Panc1 (cell line): ENCODE results near the gene GALNT9. TPM values are rescaled to one million over a fixed set of nuclear protein-coding genes. Genes with fewer than 3 reads are reported as not detected.

Experiments used
- ATAC-seq: fragments of 200-7000 bp; cut with Tn5 transposase; 2 replicates; pipeline ENCODE4 v1.9.1; 2020; ENCODE audit warnings: mild to moderate bottlenecking, moderate library complexity
- BruUV-seq: library from RNA; stranded (reverse); fragments of 400-500 nt; replicated peaks from 2 replicates; lab custom pipeline; 2021; lab: Mats Ljungman, UMichigan
- CTCF ChIA-PET: fragments of 300-600 bp; sonication (Branson Sonifier 250); formaldehyde crosslinking; loops from one replicate; lab custom pipeline; 2022; ENCODE audit warnings: antibody characterized with exemption; lab: Charles Lee
- POLR2A ChIA-PET: fragments of 300-600 bp; sonication (Branson Sonifier 250); formaldehyde crosslinking; loops from one replicate; lab custom pipeline; 2022; ENCODE audit warnings: antibody characterized with exemption; lab: Charles Lee
- DNase-seq: peaks from one replicate; pipeline ENCODE4 v3.0.0-alpha.2; 2010; ENCODE audit warnings: low read depth, low spot score
- H3K27ac ChIP-seq: 2 replicates; pipeline ENCODE4 v1.5.1; 2011; ENCODE audit warnings: mild to moderate bottlenecking, low read length, inconsistent platforms
- H3K27me3 ChIP-seq: fragments of 200-500 bp; sonication (Bioruptor generic); 2 replicates; pipeline ENCODE4 v1.6.0; 2014; ENCODE audit warnings: low read length, inconsistent platforms; ENCODE audit not compliant: control insufficient read depth, insufficient read depth
- H3K36me3 ChIP-seq: fragments of 200-500 bp; sonication (Bioruptor generic); 2 replicates; pipeline ENCODE4 v1.5.1; 2014; ENCODE audit warnings: inconsistent platforms, mild to moderate bottlenecking, low read length, moderate library complexity; ENCODE audit not compliant: control insufficient read depth, insufficient read depth
- H3K4me1 ChIP-seq: 2 replicates; pipeline ENCODE4 v1.5.1; 2011; ENCODE audit warnings: inconsistent platforms, mild to moderate bottlenecking, low read length, moderate library complexity; ENCODE audit not compliant: control insufficient read depth, insufficient read depth
- H3K4me3 ChIP-seq, 2 experiments: 2 replicates each; pipeline ENCODE4 v1.5.1; 2011 to 2012; ENCODE audit warnings: low read depth in 2 of 2, low read length in 2 of 2, mild to moderate bottlenecking in 2 of 2, inconsistent platforms in 1 of 2, moderate library complexity in 1 of 2
- H3K9me3 ChIP-seq: fragments of 200-500 bp; sonication (Bioruptor generic); 2 replicates; pipeline ENCODE4 v1.5.1; 2014; ENCODE audit warnings: low read depth, mild to moderate bottlenecking, inconsistent platforms, low read length, moderate library complexity; ENCODE audit not compliant: control insufficient read depth, insufficient read depth
- POLR2AphosphoS5 ChIP-seq: IDR thresholded peaks from 2 replicates; pipeline ENCODE4 v1.6.1; 2012; ENCODE audit warnings: mild to moderate bottlenecking, low read depth, low read length, moderate library complexity
- SIN3A ChIP-seq: IDR thresholded peaks from 2 replicates; pipeline ENCODE4 v1.6.1; 2012; ENCODE audit warnings: low read depth, mild to moderate bottlenecking, low read length, moderate library complexity, borderline replicate concordance; ENCODE audit not compliant: insufficient read depth
- TCF7L2 ChIP-seq: IDR thresholded peaks from 2 replicates; pipeline ENCODE4 v1.6.1; 2011; ENCODE audit warnings: mild to moderate bottlenecking, low read depth, low read length, inconsistent platforms
- in situ Hi-C: cut with HindIII; loops from 2 replicates; pipeline ENCODE4 v1.10.0; 2016; ENCODE audit warnings: low sequenced_read_pairs, low pct_unique_long_range_greater_than_20kb
- intact Hi-C: fragments of 100-400 bp; cut with micrococcal nuclease; formaldehyde crosslinking; loops from one replicate; pipeline ENCODE4 v1.10.0; 2022; ENCODE audit not compliant: unreplicated experiment
- total RNA-seq: library from RNA; stranded (reverse); gene quantifications from one replicate; pipeline ENCODE4 v1.2.1, GENCODE V29; 2021; ENCODE audit not compliant: unreplicated experiment
- TF ChIP-seq, protein P1 (sequence below): fragments of 450-650 bp; IDR thresholded peaks from 2 replicates; pipeline ENCODE4 v1.5.1; 2017; ENCODE audit warnings: mild to moderate bottlenecking
- TF ChIP-seq, protein P2 (sequence below), 2 experiments: IDR thresholded peaks; 2 replicates each; pipeline ENCODE4 v1.6.1; 2011 to 2012; ENCODE audit warnings: low read depth in 2 of 2, control low read depth in 1 of 2, low read length in 1 of 2, mild to moderate bottlenecking in 1 of 2, moderate library complexity in 1 of 2; ENCODE audit not compliant: insufficient read depth in 1 of 2

GALNT9 gene
- total RNA-seq, 1 experiment from 2014 or later, result 0.33 TPM

DNA sequence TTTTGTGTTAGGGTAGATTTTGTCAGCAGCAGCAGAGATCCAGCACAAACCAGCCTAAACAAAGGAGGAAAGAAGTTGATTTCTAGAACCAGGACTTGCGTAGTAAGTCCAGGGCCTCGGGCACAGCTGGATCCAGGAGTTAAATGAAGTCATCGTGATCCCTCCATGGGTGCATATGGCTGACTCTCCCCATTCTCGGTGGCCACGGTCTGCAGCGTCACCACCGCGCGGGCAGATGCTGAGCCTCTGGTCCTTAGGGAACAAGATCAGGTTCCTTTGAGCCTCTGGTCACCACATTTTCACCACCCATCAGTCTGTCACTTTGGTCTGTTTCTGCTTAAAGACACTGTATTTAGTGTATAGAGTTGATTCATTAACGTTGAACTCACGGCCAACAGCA, 14.8 kb upstream of the GALNT9 start:
- H3K4me3 ChIP-seq, result no peak overlapping the region
- H3K9me3 ChIP-seq, result no peaks in the 10 kb centered on the region
- no peaks in the 10 kb centered on the region; the same call in 1 of the 2 replicates for H3K27me3 ChIP-seq
- TF ChIP-seq, protein P1, sequence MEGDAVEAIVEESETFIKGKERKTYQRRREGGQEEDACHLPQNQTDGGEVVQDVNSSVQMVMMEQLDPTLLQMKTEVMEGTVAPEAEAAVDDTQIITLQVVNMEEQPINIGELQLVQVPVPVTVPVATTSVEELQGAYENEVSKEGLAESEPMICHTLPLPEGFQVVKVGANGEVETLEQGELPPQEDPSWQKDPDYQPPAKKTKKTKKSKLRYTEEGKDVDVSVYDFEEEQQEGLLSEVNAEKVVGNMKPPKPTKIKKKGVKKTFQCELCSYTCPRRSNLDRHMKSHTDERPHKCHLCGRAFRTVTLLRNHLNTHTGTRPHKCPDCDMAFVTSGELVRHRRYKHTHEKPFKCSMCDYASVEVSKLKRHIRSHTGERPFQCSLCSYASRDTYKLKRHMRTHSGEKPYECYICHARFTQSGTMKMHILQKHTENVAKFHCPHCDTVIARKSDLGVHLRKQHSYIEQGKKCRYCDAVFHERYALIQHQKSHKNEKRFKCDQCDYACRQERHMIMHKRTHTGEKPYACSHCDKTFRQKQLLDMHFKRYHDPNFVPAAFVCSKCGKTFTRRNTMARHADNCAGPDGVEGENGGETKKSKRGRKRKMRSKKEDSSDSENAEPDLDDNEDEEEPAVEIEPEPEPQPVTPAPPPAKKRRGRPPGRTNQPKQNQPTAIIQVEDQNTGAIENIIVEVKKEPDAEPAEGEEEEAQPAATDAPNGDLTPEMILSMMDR, result no peak
- TF ChIP-seq SIN3A (no peak), POLR2AphosphoS5 (no peak), TCF7L2 (no peak)
- TF ChIP-seq, protein P2, sequence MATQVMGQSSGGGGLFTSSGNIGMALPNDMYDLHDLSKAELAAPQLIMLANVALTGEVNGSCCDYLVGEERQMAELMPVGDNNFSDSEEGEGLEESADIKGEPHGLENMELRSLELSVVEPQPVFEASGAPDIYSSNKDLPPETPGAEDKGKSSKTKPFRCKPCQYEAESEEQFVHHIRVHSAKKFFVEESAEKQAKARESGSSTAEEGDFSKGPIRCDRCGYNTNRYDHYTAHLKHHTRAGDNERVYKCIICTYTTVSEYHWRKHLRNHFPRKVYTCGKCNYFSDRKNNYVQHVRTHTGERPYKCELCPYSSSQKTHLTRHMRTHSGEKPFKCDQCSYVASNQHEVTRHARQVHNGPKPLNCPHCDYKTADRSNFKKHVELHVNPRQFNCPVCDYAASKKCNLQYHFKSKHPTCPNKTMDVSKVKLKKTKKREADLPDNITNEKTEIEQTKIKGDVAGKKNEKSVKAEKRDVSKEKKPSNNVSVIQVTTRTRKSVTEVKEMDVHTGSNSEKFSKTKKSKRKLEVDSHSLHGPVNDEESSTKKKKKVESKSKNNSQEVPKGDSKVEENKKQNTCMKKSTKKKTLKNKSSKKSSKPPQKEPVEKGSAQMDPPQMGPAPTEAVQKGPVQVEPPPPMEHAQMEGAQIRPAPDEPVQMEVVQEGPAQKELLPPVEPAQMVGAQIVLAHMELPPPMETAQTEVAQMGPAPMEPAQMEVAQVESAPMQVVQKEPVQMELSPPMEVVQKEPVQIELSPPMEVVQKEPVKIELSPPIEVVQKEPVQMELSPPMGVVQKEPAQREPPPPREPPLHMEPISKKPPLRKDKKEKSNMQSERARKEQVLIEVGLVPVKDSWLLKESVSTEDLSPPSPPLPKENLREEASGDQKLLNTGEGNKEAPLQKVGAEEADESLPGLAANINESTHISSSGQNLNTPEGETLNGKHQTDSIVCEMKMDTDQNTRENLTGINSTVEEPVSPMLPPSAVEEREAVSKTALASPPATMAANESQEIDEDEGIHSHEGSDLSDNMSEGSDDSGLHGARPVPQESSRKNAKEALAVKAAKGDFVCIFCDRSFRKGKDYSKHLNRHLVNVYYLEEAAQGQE (IDR thresholded peaks at IDR 0.05; ENCODE audit: insufficient read depth in 1 of 2, low read depth in 2 of 2, low read length in 1 of 2), result no peak
- BruUV-seq, result no TSS peak
- H3K27ac ChIP-seq, result no peak overlapping the region
- CTCF ChIA-PET, result no interaction called here
- DNase-seq, result no peak
- in situ Hi-C loops, result no loop called here
- POLR2A ChIA-PET, result no interaction called here
- ATAC-seq, result no peak
- intact Hi-C loops, result no loop called here
- H3K4me1 ChIP-seq, result no peaks in the 10 kb centered on the region
- H3K36me3 ChIP-seq, result no peaks in the 10 kb centered on the region

DNA sequence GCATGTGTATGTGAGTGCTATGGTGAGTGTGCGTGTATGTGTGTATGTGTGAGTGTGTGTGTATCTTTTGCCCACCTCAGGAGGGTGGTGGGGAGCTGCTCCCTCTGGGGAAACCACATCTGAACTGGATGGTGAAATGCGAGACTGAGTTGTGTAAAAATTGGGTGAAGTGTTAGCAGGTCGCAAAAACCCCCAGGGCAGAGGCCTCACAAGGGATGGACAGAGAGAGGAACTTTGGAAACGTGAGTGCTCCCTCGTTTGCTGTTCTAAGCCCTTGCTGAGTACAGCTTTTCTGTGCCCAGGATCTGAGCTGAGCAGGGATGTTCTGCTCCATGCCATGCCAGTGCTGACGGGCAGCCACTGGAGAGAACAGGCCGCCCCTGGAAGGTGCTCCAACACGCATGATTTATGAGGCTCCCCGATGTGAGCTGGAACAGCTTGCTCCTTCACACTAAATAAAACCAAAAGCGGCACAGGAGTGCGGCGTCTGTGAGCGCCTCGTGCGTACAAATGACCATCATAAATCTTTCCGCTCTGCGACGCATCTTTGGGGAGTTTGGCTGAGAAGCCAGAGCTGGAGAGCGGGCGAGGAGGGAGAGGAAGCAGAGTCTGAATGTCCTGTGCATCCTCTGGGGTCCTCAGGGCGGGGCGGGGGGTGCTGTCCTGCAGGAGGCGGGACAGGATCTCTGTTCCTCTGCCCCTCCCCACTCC, 14.1 kb upstream of the GALNT9 start:
- H3K9me3 ChIP-seq, result no peaks in the 10 kb centered on the region
- ChIA-PET POLR2A (no interaction called here), CTCF (interaction anchor here (0.8 kb wide), 1 partner anchor 9 kb away, joined by 5 read pairs; no protein-coding TSS in a partner anchor)
- H3K36me3 ChIP-seq, result no peaks in the 10 kb centered on the region
- intact Hi-C loops (no loop called here), in situ Hi-C loops (no loop called here)
- no peak for ATAC-seq
- H3K4me3 ChIP-seq, result no peak overlapping the region
- no peak overlapping the region for H3K27ac ChIP-seq
- BruUV-seq, result no TSS peak
- no peaks in the 10 kb centered on the region for H3K4me1 ChIP-seq
- DNase-seq, result no peak
- H3K27me3 ChIP-seq, result no peaks in the 10 kb centered on the region; the same call in 1 of the 2 replicates
- TF ChIP-seq, protein P1, result no peak
- no peak for TF ChIP-seq SIN3A
- TF ChIP-seq, protein P2 (IDR thresholded peaks at IDR 0.05; ENCODE audit: insufficient read depth in 1 of 2, low read depth in 2 of 2, low read length in 1 of 2), result no peak
- TF ChIP-seq TCF7L2, result no peak
- no peak for TF ChIP-seq POLR2AphosphoS5
